ENCODE results near the gene RAB11B.

The RAB11B gene

DNA sequence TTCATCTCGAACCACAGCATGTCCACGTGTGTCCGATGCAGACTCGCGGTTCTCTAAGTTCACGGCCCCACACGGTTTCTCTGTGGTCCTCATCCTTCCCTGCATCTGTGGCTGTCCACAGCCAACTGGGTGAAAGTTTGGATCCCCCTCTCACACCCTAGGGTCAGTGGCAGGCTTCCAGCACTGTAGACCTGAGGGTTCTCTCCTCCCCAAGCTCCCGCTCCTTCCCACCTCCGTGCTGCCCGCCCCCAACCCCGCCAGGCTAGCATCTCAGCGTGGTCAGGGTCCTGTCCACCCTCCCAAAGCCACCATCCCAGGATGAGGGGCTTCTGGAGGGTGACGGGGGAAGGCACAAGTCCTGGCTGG lies 23.2 kb upstream of the RAB11B start:
- no peaks in the 10 kb centered on the region for H4K20me1 ChIP-seq (ENCODE audit: insufficient read depth, low read length, poor library complexity, severe bottlenecking)
- no peak for TF ChIP-seq EZH2phosphoT487 (IDR thresholded peaks at IDR 0.05; ENCODE audit: borderline replicate concordance)
- TF ChIP-seq, protein P1, sequence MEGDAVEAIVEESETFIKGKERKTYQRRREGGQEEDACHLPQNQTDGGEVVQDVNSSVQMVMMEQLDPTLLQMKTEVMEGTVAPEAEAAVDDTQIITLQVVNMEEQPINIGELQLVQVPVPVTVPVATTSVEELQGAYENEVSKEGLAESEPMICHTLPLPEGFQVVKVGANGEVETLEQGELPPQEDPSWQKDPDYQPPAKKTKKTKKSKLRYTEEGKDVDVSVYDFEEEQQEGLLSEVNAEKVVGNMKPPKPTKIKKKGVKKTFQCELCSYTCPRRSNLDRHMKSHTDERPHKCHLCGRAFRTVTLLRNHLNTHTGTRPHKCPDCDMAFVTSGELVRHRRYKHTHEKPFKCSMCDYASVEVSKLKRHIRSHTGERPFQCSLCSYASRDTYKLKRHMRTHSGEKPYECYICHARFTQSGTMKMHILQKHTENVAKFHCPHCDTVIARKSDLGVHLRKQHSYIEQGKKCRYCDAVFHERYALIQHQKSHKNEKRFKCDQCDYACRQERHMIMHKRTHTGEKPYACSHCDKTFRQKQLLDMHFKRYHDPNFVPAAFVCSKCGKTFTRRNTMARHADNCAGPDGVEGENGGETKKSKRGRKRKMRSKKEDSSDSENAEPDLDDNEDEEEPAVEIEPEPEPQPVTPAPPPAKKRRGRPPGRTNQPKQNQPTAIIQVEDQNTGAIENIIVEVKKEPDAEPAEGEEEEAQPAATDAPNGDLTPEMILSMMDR (conservative IDR thresholded peaks at IDR 0.05; ENCODE audit: low read length), result no peak
- H3K4me3 ChIP-seq (ENCODE audit: low read length, poor library complexity, severe bottlenecking), result no peak overlapping the region
- no peak overlapping the region for H3K9ac ChIP-seq (ENCODE audit: low read depth, low read length, poor library complexity, severe bottlenecking)
- H3K9me2 ChIP-seq (replicated peaks; ENCODE audit: low read depth, low read length), result no peaks in the 10 kb centered on the region
- no peaks in the 10 kb centered on the region for H3K27me3 ChIP-seq (ENCODE audit: insufficient read depth, low read length, poor library complexity, severe bottlenecking)
- no peaks in the 10 kb centered on the region for H3K36me3 ChIP-seq (ENCODE audit: insufficient read depth, low read length)
- H3K4me2 ChIP-seq (ENCODE audit: low read depth, low read length, poor library complexity, severe bottlenecking), result no peak overlapping the region
- no peaks in the 10 kb centered on the region for H3F3A ChIP-seq (ENCODE audit: low read depth)
- no peaks in the 10 kb centered on the region for H3K79me2 ChIP-seq (ENCODE audit: insufficient read depth, low read length)
- no peak overlapping the region for H2AFZ ChIP-seq (ENCODE audit: low read length)
- no peaks in the 10 kb centered on the region for H3K4me1 ChIP-seq (ENCODE audit: insufficient read depth, low read length, poor library complexity, severe bottlenecking)
- H3K9me3 ChIP-seq (ENCODE audit: insufficient read depth, low read depth, low read length), result no peaks in the 10 kb centered on the region

DNA sequence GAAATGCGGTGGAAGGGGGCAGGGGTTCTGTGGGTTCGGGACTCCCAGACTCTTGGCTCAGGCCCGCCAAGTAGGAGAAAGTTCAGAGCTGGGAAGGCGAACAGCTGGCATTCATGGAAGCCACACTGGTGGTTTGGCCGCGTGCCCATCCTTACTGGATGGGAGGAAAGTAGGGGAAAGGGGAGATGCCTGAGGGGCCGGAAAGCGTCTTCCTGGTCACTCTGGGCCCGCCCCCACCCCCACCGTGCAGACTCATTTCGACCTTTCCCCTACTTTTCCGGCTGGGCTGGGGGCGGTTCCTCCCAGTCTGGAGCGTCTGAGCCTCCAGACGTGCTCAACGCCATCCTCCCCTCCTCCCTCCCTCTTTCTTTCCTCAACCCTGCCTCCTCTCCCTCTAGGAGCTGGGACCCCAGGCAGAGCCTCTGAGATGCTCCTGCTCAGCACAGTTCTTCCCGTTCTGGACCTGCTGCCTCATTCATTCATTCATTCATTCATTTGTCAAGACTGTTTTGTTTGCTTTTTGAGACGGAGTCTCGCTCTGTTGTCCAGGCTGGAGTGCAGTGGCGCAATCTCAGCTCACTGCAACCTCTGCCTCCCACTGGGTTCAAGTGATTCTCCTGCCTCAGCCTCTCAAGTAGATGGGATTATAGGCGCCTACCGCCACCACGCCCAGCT lies 22.7 kb upstream of the RAB11B start:
- Histone ChIP-seq H4K20me1 (ENCODE audit: insufficient read depth, low read length, poor library complexity, severe bottlenecking) (no peaks in the 10 kb centered on the region), H3K9ac (ENCODE audit: low read depth, low read length, poor library complexity, severe bottlenecking) (no peak overlapping the region), H3K4me1 (ENCODE audit: insufficient read depth, low read length, poor library complexity, severe bottlenecking) (no peaks in the 10 kb centered on the region), H3K4me2 (ENCODE audit: low read depth, low read length, poor library complexity, severe bottlenecking) (no peak overlapping the region), H3K27me3 (ENCODE audit: insufficient read depth, low read length, poor library complexity, severe bottlenecking) (no peaks in the 10 kb centered on the region), H3K4me3 (ENCODE audit: low read length, poor library complexity, severe bottlenecking) (no peak overlapping the region), H3K36me3 (ENCODE audit: insufficient read depth, low read length) (no peaks in the 10 kb centered on the region), H3K9me3 (ENCODE audit: insufficient read depth, low read depth, low read length) (no peaks in the 10 kb centered on the region), H2AFZ (ENCODE audit: low read length) (no peak overlapping the region), H3K9me2 (replicated peaks; ENCODE audit: low read depth, low read length) (no peaks in the 10 kb centered on the region), H3F3A (ENCODE audit: low read depth) (no peaks in the 10 kb centered on the region), H3K79me2 (ENCODE audit: insufficient read depth, low read length) (no peaks in the 10 kb centered on the region)
- TF ChIP-seq, protein P1 (conservative IDR thresholded peaks at IDR 0.05; ENCODE audit: low read length), result no peak
- TF ChIP-seq EZH2phosphoT487 (IDR thresholded peaks at IDR 0.05; ENCODE audit: borderline replicate concordance), result no peak

DNA sequence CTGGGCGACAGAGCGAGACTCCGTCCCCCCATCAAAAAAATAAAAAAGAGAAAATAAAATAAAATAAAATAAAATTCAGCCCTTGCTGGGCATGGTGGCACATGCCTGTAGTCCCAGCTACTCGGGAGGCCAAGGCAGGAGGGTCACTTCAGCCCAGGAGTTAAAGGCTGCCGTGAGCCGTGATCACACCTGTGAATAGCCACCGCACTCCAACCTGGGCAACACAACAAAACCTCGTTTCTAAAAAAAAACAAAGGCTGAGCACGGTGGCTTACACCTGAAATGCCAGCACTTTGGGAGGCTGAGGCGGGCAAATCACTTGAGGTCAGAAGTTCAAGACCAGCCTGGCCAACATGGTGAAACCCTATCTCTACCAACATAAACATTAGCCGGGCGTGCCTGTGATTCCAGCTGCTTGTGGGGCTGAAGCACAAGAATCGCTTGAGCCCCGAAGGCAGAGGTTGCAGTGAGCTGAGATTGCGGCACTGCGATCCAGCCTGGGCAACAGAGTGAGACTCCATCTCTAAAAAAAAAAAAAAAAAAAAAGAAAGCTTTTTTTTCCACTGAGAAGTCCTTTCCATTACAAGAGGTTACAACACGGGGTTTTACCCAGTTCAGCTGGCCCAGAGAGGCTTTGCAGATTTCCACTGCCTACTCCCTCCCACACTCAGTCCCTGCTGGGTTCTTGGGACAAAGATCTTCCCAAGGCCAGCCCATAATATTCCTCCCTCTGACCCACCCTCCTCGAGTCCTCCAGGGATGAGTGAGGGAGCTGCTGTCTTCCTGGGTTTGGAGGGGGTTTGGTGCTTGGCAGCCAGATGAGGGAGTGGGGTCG lies 19.8 kb upstream of the RAB11B start:
- no peak for TF ChIP-seq EZH2phosphoT487 (IDR thresholded peaks at IDR 0.05; ENCODE audit: borderline replicate concordance)
- TF ChIP-seq, protein P1 (conservative IDR thresholded peaks at IDR 0.05; ENCODE audit: low read length), result no peak
- H3K4me3 ChIP-seq (ENCODE audit: low read length, poor library complexity, severe bottlenecking), result no peak overlapping the region
- H3K9me3 ChIP-seq (ENCODE audit: insufficient read depth, low read depth, low read length), result no peaks in the 10 kb centered on the region
- H3K9ac ChIP-seq (ENCODE audit: low read depth, low read length, poor library complexity, severe bottlenecking), result peak overlapping the region; percentile 12
- H3K4me2 ChIP-seq (ENCODE audit: low read depth, low read length, poor library complexity, severe bottlenecking), result no peak overlapping the region
- H4K20me1 ChIP-seq (ENCODE audit: insufficient read depth, low read length, poor library complexity, severe bottlenecking), result no peaks in the 10 kb centered on the region
- no peaks in the 10 kb centered on the region for H3K36me3 ChIP-seq (ENCODE audit: insufficient read depth, low read length)
- no peaks in the 10 kb centered on the region for H3K79me2 ChIP-seq (ENCODE audit: insufficient read depth, low read length)
- H3K27me3 ChIP-seq (ENCODE audit: insufficient read depth, low read length, poor library complexity, severe bottlenecking), result no peaks in the 10 kb centered on the region
- no peak overlapping the region for H2AFZ ChIP-seq (ENCODE audit: low read length)
- H3F3A ChIP-seq (ENCODE audit: low read depth), result no peaks in the 10 kb centered on the region
- H3K4me1 ChIP-seq (ENCODE audit: insufficient read depth, low read length, poor library complexity, severe bottlenecking), result no peaks in the 10 kb centered on the region
- no peaks in the 10 kb centered on the region for H3K9me2 ChIP-seq (replicated peaks; ENCODE audit: low read depth, low read length)

Data from Loucy (cell line).